Stimulated activated memory B cell treated with anti-CD40 and anti-IgM and Interleukin-4, amounts not matched to agents 10 μg/mL and 1 μg/mL and 100 μg/mL, for 72 hours (primary cell): Measurements from ENCODE around the gene CDK14.
"Not testable (repeated sequence)": the region's sequence is repeated elsewhere in the genome, so short reads cannot be mapped to it uniquely, and the experiment has no call there.

Experiments used
- ATAC-seq: fragments of 150-1000 bp; cut with Tn5 transposase; 2 replicates; pipeline ENCODE4 v1.10.0; 2021
- H3K27ac Mint-ChIP-seq: one replicate; pipeline ENCODE4 v1.8.0; 2022; ENCODE audit warnings: mild to moderate bottlenecking, mixed read lengths
- H3K27me3 Mint-ChIP-seq: one replicate; pipeline ENCODE4 v1.8.0; 2022; ENCODE audit warnings: mixed read lengths
- H3K36me3 Mint-ChIP-seq: one replicate; pipeline ENCODE4 v1.8.0; 2022; ENCODE audit warnings: mixed read lengths
- H3K4me1 Mint-ChIP-seq: one replicate; pipeline ENCODE4 v1.8.0; 2022; ENCODE audit warnings: mixed read lengths
- H3K4me3 Mint-ChIP-seq: one replicate; pipeline ENCODE4 v1.8.0; 2022; ENCODE audit warnings: mild to moderate bottlenecking, moderate library complexity, mixed read lengths
- H3K9me3 Mint-ChIP-seq: one replicate; pipeline ENCODE4 v1.8.0; 2022; ENCODE audit warnings: mixed read lengths

The CDK14 gene

DNA sequence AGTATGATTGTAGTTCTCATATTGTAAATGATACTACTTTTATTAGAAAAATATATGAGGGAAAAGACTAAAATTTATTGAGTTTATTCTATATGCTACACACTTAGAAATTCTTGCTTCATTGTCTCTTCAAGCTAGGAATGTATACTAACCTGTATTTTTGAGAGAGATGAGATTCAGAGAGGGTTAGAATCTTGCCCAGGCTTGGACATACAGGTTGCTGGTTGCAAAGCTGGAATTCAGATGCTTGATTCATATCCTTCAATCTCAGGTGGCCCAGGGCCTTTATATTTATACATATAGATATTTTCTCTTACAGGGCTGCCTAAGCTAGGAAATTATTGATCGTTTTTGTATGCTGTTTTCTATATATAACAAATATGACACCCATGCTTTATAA lies 324.2 kb downstream of the CDK14 start:
- no peak overlapping the region for H3K27ac Mint-ChIP-seq
- no peak for ATAC-seq
- H3K9me3 Mint-ChIP-seq = no peaks in the 10 kb centered on the region
- no peak overlapping the region for H3K4me3 Mint-ChIP-seq
- no peaks in the 10 kb centered on the region for H3K4me1 Mint-ChIP-seq
- peaks cover 22% of the 10 kb centered on the region for H3K36me3 Mint-ChIP-seq
- no peaks in the 10 kb centered on the region for H3K27me3 Mint-ChIP-seq

DNA sequence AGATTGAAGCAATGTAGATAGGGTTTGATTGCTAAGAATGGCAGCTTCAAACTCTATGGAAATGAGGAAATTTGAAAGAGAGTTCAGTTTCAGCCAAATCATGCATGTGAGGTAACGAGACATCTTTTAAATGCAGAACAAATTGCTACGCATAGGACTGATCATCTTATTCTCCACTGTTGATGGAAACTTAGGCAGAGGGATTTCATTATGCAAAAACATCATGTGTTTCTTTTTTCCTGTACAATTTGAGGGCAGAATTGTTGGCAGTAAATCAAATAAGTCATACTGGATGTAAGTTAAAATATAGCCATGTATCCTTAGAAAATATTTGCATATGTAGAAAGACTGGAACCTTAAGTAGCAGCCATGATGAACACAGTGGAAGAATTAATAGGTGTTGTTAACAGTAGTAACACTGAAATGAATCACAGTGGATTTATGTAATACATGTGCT lies 327.4 kb downstream of the CDK14 start:
- Mint-ChIP-seq H3K4me1 (peaks cover 5% of the 10 kb centered on the region), H3K36me3 (peaks cover 29% of the 10 kb centered on the region), H3K9me3 (no peaks in the 10 kb centered on the region), H3K27ac (no peak overlapping the region), H3K27me3 (no peaks in the 10 kb centered on the region), H3K4me3 (no peak overlapping the region)
- no peak for ATAC-seq

- Mint-ChIP-seq H3K4me3 (peak overlapping the region; percentile 50), H3K36me3 (peaks cover 45% of the 10 kb centered on the region)
These were observed 332.7 kb downstream of the CDK14 start for GRCh38 chr7:90928700-90929424.

DNA sequence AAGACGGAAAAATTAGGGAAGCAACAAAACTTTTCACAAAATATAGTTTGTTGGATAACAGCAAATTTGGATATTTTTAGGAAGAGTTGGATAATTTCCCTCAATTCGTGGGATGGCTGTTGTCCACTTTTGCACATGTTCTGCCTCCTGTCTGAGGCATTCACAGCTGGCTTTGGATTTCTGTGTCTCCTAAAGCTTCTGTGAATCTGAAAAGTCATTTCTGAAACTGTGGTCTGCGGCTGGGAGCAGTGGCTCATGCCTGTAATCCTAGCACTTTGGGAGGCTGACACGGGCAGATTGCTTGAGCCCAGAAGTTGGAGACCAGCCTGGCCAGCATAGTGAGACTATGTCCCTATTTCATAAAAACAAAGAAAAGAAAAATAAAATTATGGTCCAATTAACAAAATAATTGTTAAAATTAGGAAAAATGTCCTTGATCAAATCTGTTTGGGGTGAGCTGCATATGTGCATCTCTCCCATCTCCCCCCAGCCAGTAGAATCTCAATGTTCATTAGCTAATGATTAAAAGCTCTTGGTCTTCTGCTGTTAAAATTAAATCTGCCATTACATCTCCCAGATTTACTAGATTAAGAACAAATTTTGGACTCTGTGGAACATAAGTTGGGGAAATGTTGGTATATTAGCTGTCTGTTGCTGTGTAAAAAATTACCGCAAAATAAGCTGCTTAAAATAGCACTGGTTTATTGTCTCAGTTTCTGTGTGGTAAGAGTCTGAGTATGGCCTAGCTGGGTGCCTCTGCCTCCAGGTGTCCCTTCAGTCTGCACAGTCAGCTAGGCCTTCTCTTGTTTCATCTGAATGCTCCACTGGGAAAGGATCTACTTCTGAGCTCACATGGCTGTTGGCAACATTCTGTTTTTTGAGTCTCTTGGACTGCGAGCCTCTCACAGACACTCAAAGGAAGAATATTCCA lies 336.1 kb downstream of the CDK14 start:
- Mint-ChIP-seq H3K4me1 (peaks cover 32% of the 10 kb centered on the region), H3K9me3 (no peaks in the 10 kb centered on the region), H3K4me3 (no peak overlapping the region), H3K27ac (peak overlapping the region; percentile 17), H3K27me3 (no peaks in the 10 kb centered on the region), H3K36me3 (peaks cover 42% of the 10 kb centered on the region)
- peak; percentile 56 for ATAC-seq

More at GRCh38 chr7:90928700-90929424, 332.7 kb downstream of the CDK14 start:
- H3K27me3 Mint-ChIP-seq, H3K9me3 Mint-ChIP-seq, ATAC-seq, H3K27ac Mint-ChIP-seq: not testable (repeated sequence)
- H3K4me1 Mint-ChIP-seq = peaks cover 33% of the 10 kb centered on the region

- no peak for ATAC-seq
- no peaks in the 10 kb centered on the region for H3K9me3 Mint-ChIP-seq
- peaks cover 32% of the 10 kb centered on the region for H3K4me1 Mint-ChIP-seq
- H3K27me3 Mint-ChIP-seq = no peaks in the 10 kb centered on the region
- H3K27ac Mint-ChIP-seq = no peak overlapping the region
- peaks cover 36% of the 10 kb centered on the region for H3K36me3 Mint-ChIP-seq
- no peak overlapping the region for H3K4me3 Mint-ChIP-seq
These were observed 336.9 kb downstream of the CDK14 start for GRCh38 chr7:90933041-90933440.

DNA sequence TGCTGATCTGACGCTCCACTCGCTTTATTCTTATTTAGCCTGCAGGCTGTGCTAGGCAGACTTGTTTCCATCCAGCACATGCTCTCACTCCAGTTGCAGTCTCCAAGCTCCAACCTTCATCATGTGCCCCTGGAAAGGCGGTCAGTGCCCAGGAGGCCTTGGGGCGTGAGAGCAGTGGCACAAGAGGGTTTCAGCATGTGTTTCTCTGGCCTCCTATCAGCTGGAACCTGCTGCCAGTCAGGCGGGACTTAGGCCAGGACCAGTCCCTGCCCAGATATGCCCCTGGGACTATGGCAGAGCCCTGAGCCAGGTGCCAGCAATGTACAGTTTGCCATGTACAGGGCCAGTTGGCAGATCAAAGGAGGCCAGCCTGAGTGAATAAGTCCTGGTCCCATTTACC lies 337.9 kb downstream of the CDK14 start:
- Mint-ChIP-seq H3K4me1 (peaks cover 32% of the 10 kb centered on the region), H3K36me3 (peaks cover 36% of the 10 kb centered on the region), H3K9me3 (no peaks in the 10 kb centered on the region), H3K27ac (no peak overlapping the region), H3K4me3 (no peak overlapping the region), H3K27me3 (no peaks in the 10 kb centered on the region)
- ATAC-seq = no peak

DNA sequence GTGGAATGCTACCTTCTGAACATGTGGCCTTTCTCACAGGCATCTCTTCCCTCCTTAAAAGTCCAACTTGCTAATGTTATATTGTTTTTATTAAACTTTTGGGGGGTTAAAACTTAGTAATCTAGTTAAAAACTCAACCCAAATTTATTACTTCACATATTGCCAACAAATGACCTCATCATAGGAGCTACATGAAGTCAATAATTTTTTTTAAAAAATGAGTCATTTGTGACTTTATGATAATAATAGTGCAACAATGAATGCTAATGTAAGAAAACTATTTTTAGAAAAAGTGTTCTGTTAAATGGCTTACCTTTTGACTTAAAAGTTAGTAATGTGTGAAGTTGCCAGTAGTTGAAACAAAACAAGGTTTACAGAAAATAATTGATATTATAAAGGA lies 342.2 kb downstream of the CDK14 start:
- no peak for ATAC-seq
- Mint-ChIP-seq H3K36me3 (peaks cover 25% of the 10 kb centered on the region), H3K4me1 (peaks cover 13% of the 10 kb centered on the region), H3K27ac (no peak overlapping the region), H3K4me3 (no peak overlapping the region), H3K27me3 (no peaks in the 10 kb centered on the region), H3K9me3 (no peaks in the 10 kb centered on the region)

- peaks cover 25% of the 10 kb centered on the region for H3K36me3 Mint-ChIP-seq
- H3K27me3 Mint-ChIP-seq = no peaks in the 10 kb centered on the region
- H3K9me3 Mint-ChIP-seq = no peaks in the 10 kb centered on the region
- peaks cover 5% of the 10 kb centered on the region for H3K4me1 Mint-ChIP-seq
- no peak overlapping the region for H3K27ac Mint-ChIP-seq
- H3K4me3 Mint-ChIP-seq = no peak overlapping the region
- no peak for ATAC-seq
These were observed 343.5 kb downstream of the CDK14 start for GRCh38 chr7:90939666-90940065.

DNA sequence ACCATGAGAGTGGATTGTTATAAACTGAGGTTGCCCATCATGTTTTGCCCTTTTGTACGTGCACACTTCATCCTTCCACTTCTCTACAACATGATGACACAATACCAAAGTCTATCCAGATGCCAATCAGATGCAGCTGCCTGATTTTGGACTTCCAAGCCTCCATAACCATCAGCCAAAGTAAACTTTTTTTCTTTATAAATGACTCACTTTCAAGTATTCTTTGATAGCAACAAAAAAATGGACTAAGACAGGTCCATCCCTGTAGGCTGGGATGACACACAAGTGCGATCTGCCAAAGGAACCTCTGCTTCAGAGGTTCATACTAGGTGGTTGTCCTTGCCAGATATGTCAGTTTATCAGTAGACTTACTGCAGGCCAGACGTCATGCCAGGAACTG lies 347.9 kb downstream of the CDK14 start:
- no peak overlapping the region for H3K4me3 Mint-ChIP-seq
- ATAC-seq = no peak
- H3K4me1 Mint-ChIP-seq = peaks cover 15% of the 10 kb centered on the region
- no peaks in the 10 kb centered on the region for H3K9me3 Mint-ChIP-seq
- peaks cover 29% of the 10 kb centered on the region for H3K36me3 Mint-ChIP-seq
- H3K27ac Mint-ChIP-seq = no peak overlapping the region
- H3K27me3 Mint-ChIP-seq = no peaks in the 10 kb centered on the region

- Mint-ChIP-seq H3K27me3 (no peaks in the 10 kb centered on the region), H3K27ac (no peak overlapping the region), H3K4me3 (no peak overlapping the region), H3K4me1 (peaks cover 15% of the 10 kb centered on the region), H3K9me3 (no peaks in the 10 kb centered on the region), H3K36me3 (peaks cover 24% of the 10 kb centered on the region)
- ATAC-seq = no peak
These were observed 349.1 kb downstream of the CDK14 start for GRCh38 chr7:90945104-90945787.

DNA sequence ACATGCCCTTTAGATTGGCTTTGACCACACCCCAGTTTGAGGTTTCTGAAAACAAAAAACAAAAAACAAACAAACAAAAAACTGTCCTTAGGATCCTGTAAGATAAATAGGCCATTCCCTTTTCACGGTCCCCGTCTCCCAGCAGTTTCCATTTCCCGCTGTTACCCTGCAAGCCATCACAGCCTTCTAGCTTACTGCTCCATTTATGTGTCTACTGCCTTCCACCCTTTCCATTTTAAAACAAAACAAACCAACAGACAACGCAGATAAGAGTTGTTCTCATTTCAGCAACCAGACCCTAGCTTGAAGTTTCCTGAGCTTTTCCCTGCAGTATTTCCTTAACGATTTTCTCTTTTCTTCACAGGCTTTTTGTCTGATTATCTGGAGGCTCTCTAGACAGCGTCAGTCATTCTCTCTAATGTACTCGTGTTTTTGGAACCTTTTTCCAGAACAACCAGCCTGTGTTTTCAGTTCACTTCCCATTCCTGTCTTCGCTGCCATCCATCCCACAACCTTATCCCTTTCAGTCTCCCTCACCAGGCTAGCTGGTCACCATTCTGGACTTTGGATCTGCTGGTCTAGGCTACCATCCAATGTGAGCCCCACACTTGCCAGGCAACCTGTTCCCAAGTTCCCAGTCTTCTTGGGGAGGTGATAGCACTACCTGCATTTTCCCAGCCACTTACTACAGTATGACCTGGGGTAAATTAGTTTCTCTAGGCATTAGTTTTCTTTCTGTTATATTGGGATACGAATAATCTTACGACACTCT lies 350.8 kb downstream of the CDK14 start:
- H3K36me3 Mint-ChIP-seq = peaks cover 23% of the 10 kb centered on the region
- H3K27me3 Mint-ChIP-seq = no peaks in the 10 kb centered on the region
- ATAC-seq = no peak
- no peaks in the 10 kb centered on the region for H3K9me3 Mint-ChIP-seq
- H3K4me1 Mint-ChIP-seq = peaks cover 10% of the 10 kb centered on the region
- no peak overlapping the region for H3K4me3 Mint-ChIP-seq
- H3K27ac Mint-ChIP-seq = peak overlapping the region; percentile 33

DNA sequence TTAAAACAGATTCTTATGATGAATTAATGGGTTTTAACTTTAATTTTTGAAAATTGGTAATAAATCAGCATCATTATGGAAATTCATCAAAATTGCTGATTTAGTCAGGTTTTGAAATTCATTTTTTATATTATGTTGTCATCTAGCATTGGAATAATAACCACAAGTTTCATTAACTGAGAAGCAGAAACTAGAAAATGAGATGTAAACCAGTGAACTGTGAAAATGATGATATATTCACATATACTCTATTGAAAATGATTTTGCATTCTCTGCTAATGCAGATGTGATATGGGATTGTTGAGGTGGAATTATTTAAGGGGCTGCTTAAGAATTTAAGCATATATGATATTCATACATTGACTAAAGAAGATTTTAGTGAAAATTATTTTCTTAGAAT lies 352.0 kb downstream of the CDK14 start:
- no peaks in the 10 kb centered on the region for H3K9me3 Mint-ChIP-seq
- H3K36me3 Mint-ChIP-seq = peaks cover 23% of the 10 kb centered on the region
- ATAC-seq = no peak
- no peaks in the 10 kb centered on the region for H3K27me3 Mint-ChIP-seq
- H3K4me1 Mint-ChIP-seq = peaks cover 10% of the 10 kb centered on the region
- H3K4me3 Mint-ChIP-seq = no peak overlapping the region
- no peak overlapping the region for H3K27ac Mint-ChIP-seq

DNA sequence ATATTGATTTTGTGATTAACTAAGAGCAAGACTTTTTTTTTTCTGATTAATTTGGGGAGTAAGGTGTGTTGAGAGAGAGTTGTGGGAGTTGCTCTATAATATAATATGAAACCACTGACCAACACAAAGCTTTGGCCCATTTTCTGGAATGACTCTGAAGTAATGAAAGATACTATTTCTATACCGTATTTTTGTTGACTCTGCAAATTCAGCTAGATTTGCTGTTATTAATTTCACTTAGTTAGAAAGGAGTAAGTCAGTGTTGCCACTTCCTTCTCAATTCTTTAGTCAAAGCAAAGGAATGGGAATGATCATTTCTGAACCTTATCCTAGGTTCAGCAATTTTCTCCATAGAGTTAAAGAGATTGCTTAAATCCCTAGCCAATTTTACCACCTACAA lies 355.1 kb downstream of the CDK14 start:
- Mint-ChIP-seq H3K27ac (no peak overlapping the region), H3K36me3 (peaks cover 29% of the 10 kb centered on the region), H3K27me3 (no peaks in the 10 kb centered on the region), H3K4me1 (peaks cover 10% of the 10 kb centered on the region), H3K9me3 (no peaks in the 10 kb centered on the region), H3K4me3 (no peak overlapping the region)
- ATAC-seq = no peak

DNA sequence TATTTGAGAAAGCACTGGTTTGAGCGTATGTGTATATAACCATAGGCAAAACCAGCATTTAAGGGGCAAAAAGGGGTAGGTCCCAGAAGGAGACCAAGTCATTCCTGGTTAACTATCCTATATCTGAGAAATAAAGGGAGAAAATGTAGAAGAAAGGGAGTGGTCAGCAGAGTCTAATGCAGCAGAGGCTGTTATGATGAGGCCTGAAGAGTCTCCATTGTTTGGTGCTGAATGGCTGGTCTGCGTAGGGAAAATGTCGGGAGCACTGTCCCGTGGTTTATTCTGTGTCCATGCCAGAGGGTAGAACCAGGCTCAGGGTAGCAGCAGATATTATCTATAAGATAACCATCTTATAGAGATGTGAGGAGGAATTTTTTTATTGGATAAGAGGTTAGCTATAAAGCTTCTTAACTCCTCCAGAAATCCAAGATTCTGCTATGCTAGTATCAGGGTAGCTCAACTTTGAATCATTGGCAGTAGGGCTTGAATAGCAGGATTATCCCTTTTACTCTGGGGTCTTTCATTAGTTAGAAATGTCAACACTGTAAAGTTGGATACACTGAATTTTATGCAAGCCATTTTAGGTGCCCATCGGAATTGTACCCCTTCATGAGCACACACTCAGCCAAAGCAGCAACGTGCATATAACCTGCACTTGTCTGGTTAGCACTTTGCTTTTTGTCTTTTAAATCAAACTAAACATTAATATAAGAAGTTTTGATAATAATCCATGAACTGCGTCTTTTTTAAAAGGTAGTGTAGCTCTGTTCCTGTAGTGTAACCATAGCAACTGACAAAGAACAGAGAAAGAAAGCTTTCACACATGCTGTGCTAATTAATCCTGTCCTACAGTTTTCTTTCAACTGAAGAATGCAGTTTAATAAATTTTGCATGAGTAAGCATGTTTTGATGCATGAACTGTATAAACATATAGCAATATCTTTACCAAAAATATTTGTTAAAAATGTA lies 356.1 kb downstream of the CDK14 start:
- H3K36me3 Mint-ChIP-seq = peaks cover 29% of the 10 kb centered on the region
- no peak overlapping the region for H3K4me3 Mint-ChIP-seq
- H3K9me3 Mint-ChIP-seq = no peaks in the 10 kb centered on the region
- H3K4me1 Mint-ChIP-seq = peaks cover 1% of the 10 kb centered on the region
- ATAC-seq = no peak
- H3K27me3 Mint-ChIP-seq = no peaks in the 10 kb centered on the region
- H3K27ac Mint-ChIP-seq = no peak overlapping the region
